Occipital lobe (tissue), 3 donors: ENCODE data around the gene BDKRB1. TPM values are rescaled to one million over a fixed set of nuclear protein-coding genes. Genes with fewer than 3 reads are reported as not detected.

Source experiments
- DNase-seq: peaks from one replicate; lab custom pipeline; 2025; lab: John Stamatoyannopoulos, UW
- small RNA-seq: library from RNA; depleted of rRNA; stranded (forward); fragments of <200 nt; gene quantifications from one replicate; pipeline ENCODE3, GENCODE V24; 2014
- total RNA-seq: library from RNA; depleted of rRNA; stranded (reverse); fragments of >200 nt; gene quantifications from one replicate; pipeline ENCODE4 v1.2.3, GENCODE V29; 2014

The BDKRB1 gene
- total RNA-seq, 1 donor from 2014 or later: not detected

DNA sequence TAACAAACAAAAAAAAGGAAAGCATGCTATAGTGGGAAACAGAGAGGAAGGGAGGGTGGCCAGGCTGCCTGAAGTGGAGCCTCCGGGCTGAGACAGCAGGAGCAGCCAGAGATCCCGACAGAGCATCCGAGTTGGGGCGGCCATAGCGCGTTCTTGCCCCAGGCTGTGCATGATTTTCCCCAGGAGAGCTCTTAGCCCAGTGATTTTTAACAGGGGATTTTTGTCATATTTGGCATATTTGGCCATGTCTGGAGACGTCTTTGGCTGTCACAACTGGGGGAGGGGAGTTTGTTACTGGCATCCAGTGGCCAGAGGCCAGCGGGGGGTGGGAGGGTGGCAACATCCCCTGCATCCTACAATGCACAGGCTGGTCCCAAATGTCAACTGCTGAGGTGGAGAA lies 23.6 kb downstream of the BDKRB1 start:
- DNase-seq: no peak

DNA sequence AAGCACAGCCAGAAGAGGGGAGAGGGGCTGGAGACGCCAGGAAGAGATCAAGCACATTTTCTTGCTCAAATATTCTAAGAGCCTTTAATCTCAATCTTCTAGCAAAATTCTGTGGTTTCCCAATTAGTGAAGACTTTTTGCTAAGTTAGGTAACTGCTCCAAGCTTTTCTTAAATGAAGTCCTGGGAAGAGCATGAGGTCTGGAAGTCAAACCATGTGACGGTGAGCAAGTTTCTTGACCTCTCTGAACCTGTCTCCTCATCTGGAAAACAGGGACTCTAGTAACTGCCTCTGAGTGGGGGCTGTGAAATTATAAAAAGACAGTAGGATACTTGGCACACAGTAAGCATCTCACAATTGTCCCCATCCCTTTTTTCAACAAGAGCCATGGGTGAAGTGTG lies 24.1 kb downstream of the BDKRB1 start:
- DNase-seq: no peak

DNA sequence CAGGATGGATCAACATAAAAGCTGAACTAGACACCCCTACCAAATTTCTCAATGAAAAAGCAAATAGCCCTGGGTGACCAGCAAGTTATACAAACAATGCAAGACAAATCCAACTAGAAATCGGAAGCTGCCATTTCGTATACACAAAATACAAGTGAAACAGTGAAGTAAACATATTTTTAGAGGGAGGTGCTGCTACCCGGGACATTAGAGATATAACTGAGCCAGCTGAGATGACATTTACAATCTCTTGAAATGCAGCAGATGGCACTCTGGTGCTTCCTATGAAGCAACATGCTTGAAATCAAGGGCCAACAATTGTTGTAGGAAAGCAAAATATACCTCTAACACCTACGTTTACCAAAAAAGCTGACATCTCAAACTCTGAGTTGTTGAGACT lies 25.5 kb downstream of the BDKRB1 start:
- DNase-seq: no peak

DNA sequence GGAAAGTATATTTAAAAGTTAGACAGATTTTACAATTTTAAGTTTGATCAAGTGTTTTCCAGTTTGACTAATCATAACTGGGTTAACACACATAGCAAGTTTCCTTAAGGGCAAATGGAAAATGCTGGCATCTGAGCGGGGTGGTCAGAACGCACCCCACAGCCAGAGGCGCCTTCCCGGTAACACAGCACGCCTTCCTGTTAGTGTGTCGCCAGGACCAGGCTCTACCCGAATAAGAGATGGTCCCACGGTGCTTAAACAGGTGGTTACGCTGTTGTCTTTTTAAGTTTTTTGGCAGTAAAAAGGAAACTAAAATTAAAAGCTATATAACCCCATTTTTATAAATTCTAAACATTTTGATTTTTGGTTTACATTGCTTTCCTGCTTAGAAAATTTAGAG lies 28.0 kb downstream of the BDKRB1 start:
- no peak for DNase-seq

DNA sequence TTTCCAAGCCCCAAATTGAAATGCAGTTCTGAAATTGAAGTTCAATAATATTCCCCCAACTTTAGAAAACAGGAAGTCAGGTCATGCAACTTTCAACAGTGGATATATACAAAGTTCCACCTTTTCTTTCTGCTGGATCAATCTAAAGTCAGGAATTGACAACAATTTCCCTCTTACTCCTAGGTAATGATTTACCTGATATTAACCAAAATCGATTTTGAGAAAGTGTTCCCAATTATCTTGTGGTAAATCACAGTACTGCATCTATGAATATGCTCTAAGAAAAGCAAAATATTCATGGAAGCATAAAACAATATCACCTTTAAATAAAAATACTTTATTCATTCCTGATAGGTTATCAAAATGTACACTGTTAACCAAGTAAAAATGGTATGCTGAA lies 28.4 kb downstream of the BDKRB1 start:
- no peak for DNase-seq

DNA sequence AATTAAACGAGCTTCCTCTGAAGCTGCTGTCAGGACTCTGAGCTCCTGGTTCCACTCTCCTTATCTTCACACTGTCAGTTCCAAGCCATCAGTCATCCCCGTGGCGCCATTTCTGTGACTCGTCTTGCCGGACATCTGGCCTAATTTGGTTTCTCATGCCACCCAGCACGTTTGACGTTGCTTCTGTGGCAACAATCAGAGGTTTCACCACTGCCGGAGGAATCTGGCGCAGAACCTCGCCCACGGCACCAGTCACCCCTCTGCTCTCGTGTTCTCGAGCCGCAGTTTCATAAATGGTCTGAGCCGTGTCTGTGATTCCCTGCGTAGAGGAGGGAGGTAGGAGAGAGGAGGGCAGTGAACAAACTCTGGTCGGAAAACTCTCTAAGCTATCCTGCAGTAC lies 29.7 kb downstream of the BDKRB1 start:
- no peak for DNase-seq

DNA sequence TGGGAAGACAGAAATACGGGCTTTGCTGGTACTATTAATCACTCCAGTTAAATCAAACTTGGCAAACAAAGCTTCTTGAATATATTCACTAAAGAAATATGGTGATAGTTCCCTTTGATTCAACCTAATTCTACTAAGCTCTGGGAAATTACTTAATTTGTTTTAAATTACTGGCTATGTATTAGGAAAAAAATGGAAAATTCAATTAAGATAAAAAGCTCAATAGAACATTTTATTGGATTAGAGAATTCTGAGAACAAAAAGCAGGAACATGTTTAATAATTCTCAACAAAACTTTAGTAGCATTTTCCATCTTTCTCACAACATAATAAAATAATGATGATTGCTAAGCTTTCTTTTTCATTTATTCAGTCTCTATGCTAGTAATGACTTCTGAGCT lies 30.2 kb downstream of the BDKRB1 start:
- DNase-seq: no peak

DNA sequence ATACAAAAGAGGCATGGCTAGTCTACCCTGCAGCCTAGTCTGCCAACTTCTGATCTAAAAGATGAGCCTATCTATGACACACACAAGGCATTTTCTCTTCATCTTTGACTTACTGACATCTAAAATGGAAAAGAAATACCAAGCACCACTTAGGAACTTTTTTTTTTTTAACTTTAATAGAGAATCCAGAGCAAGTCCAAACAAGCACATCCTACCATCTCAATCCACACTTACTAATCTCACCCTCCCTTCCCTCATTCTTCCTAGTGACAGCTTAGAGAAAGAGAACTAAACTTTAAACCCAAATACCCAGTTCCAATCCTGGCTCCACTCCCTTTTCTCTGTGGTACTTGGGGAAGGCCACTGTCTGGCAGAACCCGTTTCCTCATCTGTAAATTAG lies 31.8 kb downstream of the BDKRB1 start:
- no peak for DNase-seq

DNA sequence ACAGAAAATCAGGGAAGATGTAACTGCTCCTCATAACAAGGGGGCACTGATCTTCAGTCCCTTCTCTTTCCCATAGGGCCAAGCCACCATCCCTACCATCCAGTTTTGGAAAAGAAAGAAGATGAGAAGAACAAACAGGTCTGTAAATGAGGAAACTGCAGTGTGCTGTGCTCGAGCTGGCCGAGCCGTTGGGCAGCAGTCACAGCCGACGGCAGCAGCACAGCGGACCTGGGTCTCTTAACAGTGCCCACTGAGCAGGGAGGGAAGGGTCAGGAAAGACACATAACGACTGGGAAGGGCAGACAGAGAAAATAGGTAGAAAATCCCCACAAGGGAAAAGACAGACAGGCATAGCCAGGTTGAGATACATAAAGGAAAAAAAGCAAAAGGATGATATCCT lies 38.2 kb downstream of the BDKRB1 start:
- DNase-seq: no peak

DNA sequence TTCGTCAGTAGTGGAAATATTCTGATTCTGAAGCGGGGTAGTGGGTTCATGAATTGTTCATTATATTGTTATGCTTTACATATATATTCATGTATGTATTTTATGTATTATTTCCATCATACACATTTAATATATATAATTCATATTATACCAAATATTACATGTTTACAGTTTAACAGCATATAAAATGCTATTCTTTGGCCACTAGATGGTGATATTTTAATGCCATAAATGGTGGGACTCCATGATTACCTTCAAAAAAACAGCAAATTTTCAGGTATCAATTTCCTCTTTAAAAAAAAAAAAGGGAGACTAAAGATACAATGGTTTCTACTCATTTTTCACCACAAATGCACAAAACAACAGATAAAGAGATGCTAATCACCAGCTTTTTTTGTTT lies 41.0 kb downstream of the BDKRB1 start:
- no peak for DNase-seq

DNA sequence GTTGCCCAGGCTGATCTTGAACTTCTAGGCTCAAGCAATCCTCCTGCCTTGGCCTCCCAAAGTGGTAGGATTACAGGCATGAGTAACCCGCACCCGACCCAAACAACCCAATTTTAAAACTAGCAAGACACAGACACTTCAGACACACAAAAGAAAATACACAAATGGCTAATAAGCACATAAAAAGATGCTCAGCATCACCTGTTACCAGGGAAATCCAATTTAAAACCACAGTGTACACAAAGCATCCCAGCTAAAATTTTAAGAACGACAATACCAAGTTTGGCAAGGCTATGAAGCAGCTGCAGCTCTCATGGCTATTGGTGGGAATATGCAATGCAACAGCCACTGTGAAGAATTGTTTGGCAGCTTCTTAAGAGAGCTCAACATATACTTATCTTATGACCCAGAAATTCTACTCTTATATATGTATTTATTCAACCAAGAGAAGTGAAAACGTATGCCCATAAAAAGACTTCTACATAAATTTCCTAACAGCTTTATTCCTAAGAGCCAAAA lies 42.0 kb downstream of the BDKRB1 start:
- no peak for DNase-seq

DNA sequence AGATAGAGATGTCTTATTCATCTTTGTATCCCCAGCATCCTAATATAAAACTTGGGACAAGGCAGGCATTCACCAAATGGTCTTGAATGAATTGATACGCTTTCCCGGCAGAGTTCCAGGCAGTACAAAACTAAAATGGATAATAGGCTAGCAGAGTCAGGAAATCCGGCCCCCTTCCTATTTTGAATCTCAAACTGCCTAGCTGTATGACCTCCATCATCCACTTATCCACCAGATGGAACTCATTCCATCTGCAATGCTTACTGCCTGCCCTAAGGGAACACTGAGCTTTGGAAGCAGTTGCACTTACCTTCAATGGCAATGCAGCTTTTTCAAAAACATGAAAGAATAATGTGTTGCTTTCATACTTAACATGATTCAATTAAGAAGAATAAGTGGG lies 43.4 kb downstream of the BDKRB1 start:
- DNase-seq: no peak

DNA sequence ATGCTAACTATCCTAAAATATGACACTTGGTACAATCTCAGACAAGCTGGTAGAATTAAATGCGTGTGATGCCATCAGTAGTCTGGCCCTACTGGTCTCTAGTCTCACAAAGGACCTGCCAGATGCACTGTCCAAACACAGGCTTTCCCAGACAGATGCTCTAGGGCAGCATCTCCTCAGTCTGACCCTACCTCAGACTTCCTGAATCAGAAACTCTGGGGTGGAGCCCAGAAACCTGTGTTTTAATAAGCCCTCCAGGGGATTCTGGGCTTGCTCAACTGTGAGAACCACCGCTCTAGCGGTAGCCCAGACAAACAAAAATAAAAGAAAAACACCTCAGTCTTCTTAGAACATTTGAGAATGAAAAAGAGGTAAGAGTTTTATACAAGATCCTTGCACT lies 48.0 kb downstream of the BDKRB1 start:
- no peak for DNase-seq

DNA sequence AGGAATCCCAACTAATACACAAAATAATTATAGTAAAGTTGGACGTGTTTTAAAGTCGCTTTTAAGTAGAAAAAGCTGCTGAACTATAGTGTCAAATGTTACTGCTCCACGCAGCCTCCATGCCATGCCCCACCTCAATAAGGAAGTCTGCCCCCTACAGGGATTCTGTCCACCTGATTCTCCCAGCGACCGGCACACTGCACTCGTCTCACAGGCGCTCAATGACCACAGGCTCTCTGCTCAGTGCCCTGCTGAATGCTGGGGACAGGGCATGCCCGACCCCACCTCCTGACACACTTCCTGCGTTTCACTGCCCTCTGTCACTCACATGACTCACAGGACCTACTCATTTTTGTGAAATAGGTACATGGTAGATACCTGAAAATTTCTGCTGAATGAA lies 48.9 kb downstream of the BDKRB1 start:
- DNase-seq: no peak

DNA sequence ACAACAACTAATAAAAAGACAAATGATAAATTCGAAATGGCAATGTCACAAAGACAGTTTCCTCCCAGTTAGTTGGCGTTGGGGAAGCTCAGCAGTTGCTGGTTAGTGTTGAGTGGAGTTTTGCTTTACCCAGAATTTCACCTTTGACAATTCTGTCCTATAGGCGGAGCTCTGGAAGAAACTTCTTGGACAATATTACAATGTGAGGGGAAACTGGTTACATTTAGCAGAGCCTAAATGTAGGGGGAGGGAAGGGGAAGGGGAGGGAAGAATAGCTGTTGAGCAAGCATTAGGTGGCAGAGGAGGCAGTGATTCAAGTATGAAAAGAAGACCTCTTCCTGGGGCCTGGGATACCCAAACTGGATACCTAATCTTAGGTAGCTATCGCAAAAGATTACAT lies 51.4 kb downstream of the BDKRB1 start:
- no peak for DNase-seq

DNA sequence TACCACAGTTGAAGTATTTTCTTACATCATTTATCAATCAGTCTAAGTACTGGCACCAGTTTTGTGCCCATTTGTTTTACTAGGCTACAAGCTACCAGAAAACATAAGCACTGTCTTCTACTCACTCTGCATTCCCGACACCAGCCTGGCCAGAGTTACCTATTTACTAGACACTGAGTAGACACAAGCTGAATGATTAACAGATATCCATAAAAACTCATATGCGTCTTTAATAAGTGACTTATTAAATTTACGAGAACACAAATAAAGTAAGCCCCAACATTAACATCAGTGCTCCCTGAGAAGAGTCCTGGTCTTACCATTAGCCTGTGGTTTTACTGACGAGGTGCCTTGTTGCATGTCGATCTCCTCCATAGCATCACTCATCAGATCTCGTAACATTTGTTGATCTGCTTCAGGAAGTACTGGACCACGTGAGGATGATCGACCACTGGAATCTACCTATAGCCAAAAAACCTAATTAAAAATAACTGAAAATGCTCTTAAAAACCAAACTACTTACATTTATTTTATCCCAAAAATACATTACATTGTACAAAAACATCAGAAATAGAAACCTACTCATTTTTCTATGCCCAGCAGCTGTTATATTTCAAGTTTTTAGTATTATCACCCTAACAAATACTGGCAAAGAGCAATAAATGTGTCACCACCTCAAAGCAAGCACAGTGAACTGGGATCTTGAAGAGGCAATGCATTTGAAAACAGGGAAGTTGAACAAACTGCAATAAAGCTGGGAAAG lies 53.3 kb downstream of the BDKRB1 start:
- no peak for DNase-seq

DNA sequence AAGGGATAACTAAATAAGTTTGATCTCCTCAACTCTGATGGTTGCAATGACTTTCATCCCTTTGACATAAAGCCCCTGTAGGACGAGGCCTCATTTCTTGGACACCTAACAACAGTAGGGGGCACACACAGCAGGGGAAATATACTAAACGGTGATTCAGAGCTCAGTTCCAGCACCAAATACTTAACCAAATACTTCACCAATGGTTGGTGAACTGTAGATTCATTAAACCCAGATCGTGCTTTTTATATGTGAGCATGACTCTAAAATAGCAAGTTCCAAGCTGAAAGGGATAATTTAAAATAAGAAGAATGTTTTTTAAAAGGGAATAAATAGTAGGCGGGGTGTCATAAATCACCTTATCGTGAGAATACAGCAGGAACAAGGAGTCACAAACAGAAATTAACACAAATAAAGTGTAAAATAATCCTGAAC lies 53.9 kb downstream of the BDKRB1 start:
- DNase-seq: no peak

DNA sequence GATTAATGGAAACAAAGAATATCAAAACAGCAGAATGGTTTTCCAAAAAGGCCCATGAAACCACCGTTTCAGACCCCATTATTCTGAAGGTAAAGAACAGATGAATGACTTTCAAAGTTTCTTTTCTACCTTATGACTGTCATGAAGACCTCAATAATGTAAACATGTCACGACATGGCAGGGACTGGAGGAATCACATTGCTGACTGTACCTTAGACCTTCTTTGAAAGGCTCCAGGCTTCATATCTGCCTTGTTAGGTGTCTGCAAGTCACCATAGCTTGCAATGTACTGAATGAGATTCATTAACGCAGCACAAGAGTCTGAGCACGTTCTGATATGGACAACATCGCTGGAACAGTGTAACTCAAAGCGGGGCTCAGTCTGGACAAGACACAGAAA lies 54.9 kb downstream of the BDKRB1 start:
- DNase-seq: no peak

Small RNA genes within 50 kb of the gene (small RNA-seq; reads per million reads assigned to genes)
- gene CKS1BP1: not detected

Other genes with a start within 250 kb of the BDKRB1 start
- 72.5 TPM for gene C14orf132, start 216.8 kb upstream of the BDKRB1 start, total RNA-seq
- gene BDKRB2, start 51.4 kb upstream of the BDKRB1 start, total RNA-seq: 0.16 TPM
- 34.2 TPM for gene ATG2B, start 107.1 kb downstream of the BDKRB1 start, total RNA-seq
- gene GSKIP, start 107.3 kb downstream of the BDKRB1 start, total RNA-seq: 47.7 TPM
- 0.94 TPM for gene AK7, start 135.9 kb downstream of the BDKRB1 start, total RNA-seq
- gene PAPOLA, start 246.2 kb downstream of the BDKRB1 start, total RNA-seq: 225 TPM